Measurements from ENCODE around the gene CDK5. TPM values are rescaled to one million over a fixed set of nuclear protein-coding genes. Genes with fewer than 3 reads are reported as not detected.
A peak's percentile ranks its signal among the peaks of the same experiment; 100 is the strongest.

The CDK5 gene
- total and polyA plus RNA-seq, 2 donors (not counting 1 experiment from before 2014, with no cell fraction given): 8.2 to 8.4 TPM

GRCh38 chr7:151091988-151092387 lies 34.3 kb upstream of the CDK5 start:
- POLR2A ChIA-PET: no interaction called here
- Mint-ChIP-seq H3K27me3 (peaks cover 17% of the 10 kb centered on the region), H3K27ac (no peak overlapping the region), H3K4me3 (no peak overlapping the region), H3K4me1 (peaks cover 12% of the 10 kb centered on the region), H3K9me3 (ENCODE audit: insufficient read depth) (no peaks in the 10 kb centered on the region)
- H3K4me1 ChIP-seq (ENCODE audit: control insufficient read depth in 2 of 2, insufficient read depth in 2 of 2, low read length in 2 of 2): peaks cover 21 to 23% of the 10 kb centered on the region in 2 donors
- 97% methylated on average over 12 of the region's 14 CpGs for WGBS (ENCODE audit: insufficient coverage)
- no peak overlapping the region for H2AFZ ChIP-seq (ENCODE audit: insufficient read depth, low read depth, low read length, poor library complexity, severe bottlenecking)
- no peak overlapping the region for H3K9ac ChIP-seq (ENCODE audit: low read length)
- TF ChIP-seq CTCF (IDR thresholded peaks at IDR 0.05) (no peak), EZH2 (IDR thresholded peaks at IDR 0.05; ENCODE audit: borderline replicate concordance, insufficient read depth, low read depth, low read length, poor library complexity, severe bottlenecking) (no peak)
- intact Hi-C loops (cut with micrococcal nuclease): no loop called here
- no peaks in the 10 kb centered on the region for H3K79me2 ChIP-seq (ENCODE audit: control insufficient read depth, insufficient read depth, low read length)
- no peak overlapping the region for H3K4me2 ChIP-seq (replicated peaks; ENCODE audit: low read depth, low read length, poor library complexity, severe bottlenecking)
- H3K9me3 ChIP-seq (ENCODE audit: control extremely low read depth in 1 of 3, control insufficient read depth in 2 of 3, insufficient read depth in 1 of 3, low read length in 2 of 3): peaks cover 0 to 4% (median 0%) of the 10 kb centered on the region in 3 donors
- H3K36me3 ChIP-seq (replicated peaks in 1 of 2; ENCODE audit: control extremely low read depth in 1 of 2, control insufficient read depth in 1 of 2, extremely low read depth in 1 of 2, insufficient read depth in 2 of 2, low read length in 1 of 2): no peaks in the 10 kb centered on the region
- no peak overlapping the region for H3K27ac ChIP-seq (ENCODE audit: low read length in 2 of 2)
- H3K27me3 ChIP-seq (replicated peaks in 1 of 4; ENCODE audit: control extremely low read depth in 1 of 4, control insufficient read depth in 3 of 4, insufficient read depth in 4 of 4, low read length in 3 of 4): peaks cover 0 to 30% (median 7%) of the 10 kb centered on the region in 4 experiments
- no peak overlapping the region for H3K4me3 ChIP-seq (ENCODE audit: control extremely low read depth in 1 of 5, extremely low read depth in 1 of 5, insufficient read depth in 1 of 5, low read depth in 2 of 5, low read length in 4 of 5)
- DNase-seq (no peak), ATAC-seq (ENCODE audit: low read depth) (no peak)
- H4K20me1 ChIP-seq (ENCODE audit: control insufficient read depth, insufficient read depth, low read length, poor library complexity, severe bottlenecking): no peaks in the 10 kb centered on the region
- CTCF ChIA-PET: no interaction called here

- ChIA-PET CTCF (interaction anchor here (1.0 to 1.5 kb wide), 2 partner anchors 19 to 33 kb away, joined by 3 to 4 read pairs; no protein-coding TSS in a partner anchor), POLR2A (no interaction called here)
- Histone ChIP-seq H3K79me2 (ENCODE audit: control insufficient read depth, insufficient read depth, low read length) (no peaks in the 10 kb centered on the region), H3K4me3 (ENCODE audit: control extremely low read depth in 1 of 5, extremely low read depth in 1 of 5, insufficient read depth in 1 of 5, low read depth in 2 of 5, low read length in 4 of 5) (no peak overlapping the region), H3K27ac (ENCODE audit: low read length in 2 of 2) (no peak overlapping the region), H3K9me3 (ENCODE audit: control extremely low read depth in 1 of 3, control insufficient read depth in 2 of 3, insufficient read depth in 1 of 3, low read length in 2 of 3) (peaks cover 0 to 4% (median 0%) of the 10 kb centered on the region in 3 donors), H3K9ac (ENCODE audit: low read length) (no peak overlapping the region), H4K20me1 (ENCODE audit: control insufficient read depth, insufficient read depth, low read length, poor library complexity, severe bottlenecking) (no peaks in the 10 kb centered on the region), H3K4me1 (ENCODE audit: control insufficient read depth in 2 of 2, insufficient read depth in 2 of 2, low read length in 2 of 2) (peaks cover 24% of the 10 kb centered on the region in 2 donors), H2AFZ (ENCODE audit: insufficient read depth, low read depth, low read length, poor library complexity, severe bottlenecking) (no peak overlapping the region), H3K36me3 (replicated peaks in 1 of 2; ENCODE audit: control extremely low read depth in 1 of 2, control insufficient read depth in 1 of 2, extremely low read depth in 1 of 2, insufficient read depth in 2 of 2, low read length in 1 of 2) (no peaks in the 10 kb centered on the region), H3K4me2 (replicated peaks; ENCODE audit: low read depth, low read length, poor library complexity, severe bottlenecking) (no peak overlapping the region), H3K27me3 (replicated peaks in 1 of 4; ENCODE audit: control extremely low read depth in 1 of 4, control insufficient read depth in 3 of 4, insufficient read depth in 4 of 4, low read length in 3 of 4) (peaks cover 0 to 33% (median 7%) of the 10 kb centered on the region in 4 experiments)
- Mint-ChIP-seq H3K9me3 (ENCODE audit: insufficient read depth) (no peaks in the 10 kb centered on the region), H3K4me1 (peaks cover 13% of the 10 kb centered on the region), H3K27me3 (peaks cover 17% of the 10 kb centered on the region), H3K4me3 (no peak overlapping the region), H3K27ac (no peak overlapping the region)
- peak; percentile 25 for DNase-seq
- WGBS (ENCODE audit: insufficient coverage): 81% methylated on average over 6 of the region's 6 CpGs
- TF ChIP-seq CTCF (IDR thresholded peaks at IDR 0.05) (peak; percentile 48), EZH2 (IDR thresholded peaks at IDR 0.05; ENCODE audit: borderline replicate concordance, insufficient read depth, low read depth, low read length, poor library complexity, severe bottlenecking) (no peak)
- intact Hi-C loops (cut with micrococcal nuclease): no loop called here
- no peak for ATAC-seq (ENCODE audit: low read depth)
These were observed 33.7 kb upstream of the CDK5 start for GRCh38 chr7:151091431-151091830.
